ENCODE results near the gene TRIML1. TPM values are rescaled to one million over a fixed set of nuclear protein-coding genes. Genes with fewer than 3 reads are reported as not detected.

The TRIML1 gene
- total and polyA plus RNA-seq, 2 donors (not counting 1 experiment from before 2014, with no cell fraction given) = not detected

DNA sequence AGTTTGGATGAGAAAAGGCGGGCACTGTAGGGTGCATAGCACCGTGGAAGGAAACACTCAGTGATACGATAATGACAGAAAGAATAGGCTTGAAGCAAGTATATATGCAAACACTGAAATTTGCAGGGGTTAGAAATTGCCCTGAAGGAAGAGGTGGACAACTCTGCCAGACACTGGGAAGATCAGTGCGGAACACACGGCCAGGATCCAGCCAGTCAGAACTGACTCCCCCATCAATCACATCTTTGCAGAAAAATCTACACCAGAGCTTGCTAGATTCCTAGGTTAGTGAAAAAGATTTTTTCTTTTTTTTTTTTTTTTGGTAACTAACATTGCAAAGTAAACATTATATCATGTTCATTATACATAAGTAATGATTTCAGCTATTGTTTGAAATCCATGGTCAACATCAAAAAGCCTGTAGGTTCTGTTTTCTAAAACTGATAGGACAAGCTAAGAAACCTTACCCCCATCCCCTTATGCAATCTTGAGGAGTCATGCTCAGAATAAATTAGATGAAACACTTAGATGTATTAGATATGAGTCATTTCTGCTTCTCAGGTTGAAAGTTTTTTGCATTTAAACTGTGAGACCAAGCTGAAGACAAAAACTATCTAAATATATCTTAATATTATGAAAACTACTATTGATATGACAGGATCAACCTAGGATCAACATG, 38.9 kb downstream of the TRIML1 start:
- H3K27me3 Mint-ChIP-seq = no peaks in the 10 kb centered on the region
- ATAC-seq (ENCODE audit: low read depth) = no peak
- H3K27ac Mint-ChIP-seq = no peak overlapping the region
- no peak overlapping the region for H3K4me3 ChIP-seq (ENCODE audit: control extremely low read depth in 1 of 5, extremely low read depth in 1 of 5, insufficient read depth in 1 of 5, low read depth in 2 of 5, low read length in 4 of 5)
- no peak overlapping the region for H3K27ac ChIP-seq (ENCODE audit: low read length in 2 of 2)
- no peaks in the 10 kb centered on the region for H3K4me1 ChIP-seq (ENCODE audit: control insufficient read depth in 2 of 2, insufficient read depth in 2 of 2, low read length in 2 of 2)
- TF ChIP-seq CTCF (IDR thresholded peaks at IDR 0.05) (no peak), EZH2 (IDR thresholded peaks at IDR 0.05; ENCODE audit: borderline replicate concordance, insufficient read depth, low read depth, low read length, poor library complexity, severe bottlenecking) (no peak)
- H3K9ac ChIP-seq (ENCODE audit: low read length) = no peak overlapping the region
- WGBS (ENCODE audit: insufficient coverage) = 100% methylated on average over 1 of the region's 5 CpGs
- ChIA-PET CTCF (no interaction called here), POLR2A (no interaction called here)
- H4K20me1 ChIP-seq (ENCODE audit: control insufficient read depth, insufficient read depth, low read length, poor library complexity, severe bottlenecking) = no peaks in the 10 kb centered on the region
- no peaks in the 10 kb centered on the region for H3K79me2 ChIP-seq (ENCODE audit: control insufficient read depth, insufficient read depth, low read length)
- peaks cover 0 to 19% (median 2%) of the 10 kb centered on the region in 3 donors for H3K9me3 ChIP-seq (ENCODE audit: control extremely low read depth in 1 of 3, control insufficient read depth in 2 of 3, insufficient read depth in 1 of 3, low read length in 2 of 3)
- no peak for DNase-seq
- no peaks in the 10 kb centered on the region for H3K27me3 ChIP-seq (replicated peaks in 1 of 4; ENCODE audit: control extremely low read depth in 1 of 4, control insufficient read depth in 3 of 4, insufficient read depth in 4 of 4, low read length in 3 of 4)
- H3K36me3 ChIP-seq (replicated peaks in 1 of 2; ENCODE audit: control extremely low read depth in 1 of 2, control insufficient read depth in 1 of 2, extremely low read depth in 1 of 2, insufficient read depth in 2 of 2, low read length in 1 of 2) = no peaks in the 10 kb centered on the region
- H2AFZ ChIP-seq (ENCODE audit: insufficient read depth, low read depth, low read length, poor library complexity, severe bottlenecking) = no peak overlapping the region
- no peaks in the 10 kb centered on the region for H3K4me1 Mint-ChIP-seq
- H3K4me3 Mint-ChIP-seq = no peak overlapping the region
- H3K9me3 Mint-ChIP-seq (ENCODE audit: insufficient read depth) = peaks cover 15% of the 10 kb centered on the region
- intact Hi-C loops (cut with micrococcal nuclease) = no loop called here
- no peak overlapping the region for H3K4me2 ChIP-seq (replicated peaks; ENCODE audit: low read depth, low read length, poor library complexity, severe bottlenecking)

DNA sequence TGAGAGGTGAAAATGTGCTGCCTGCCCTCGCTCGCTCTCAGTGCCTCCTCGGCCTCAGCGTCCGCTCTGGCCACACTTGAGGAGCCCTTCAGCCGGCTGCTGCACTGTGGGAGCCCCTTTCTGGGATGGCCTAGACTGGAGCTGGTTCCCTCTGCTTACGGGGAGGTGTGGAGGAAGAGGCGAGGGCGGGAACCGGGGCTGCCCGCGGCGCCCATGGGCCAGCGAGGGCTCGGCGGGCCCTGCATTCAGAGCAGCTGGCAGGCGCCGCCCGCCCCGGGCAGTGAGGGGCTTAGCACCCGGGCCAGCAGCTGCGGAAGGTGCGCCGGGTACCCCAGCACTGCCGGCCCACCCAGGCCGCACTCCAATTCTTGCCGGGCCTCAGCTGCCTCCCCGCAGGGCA, 39.6 kb downstream of the TRIML1 start:
- no peak overlapping the region for H3K4me3 Mint-ChIP-seq
- no peaks in the 10 kb centered on the region for H4K20me1 ChIP-seq (ENCODE audit: control insufficient read depth, insufficient read depth, low read length, poor library complexity, severe bottlenecking)
- TF ChIP-seq CTCF (IDR thresholded peaks at IDR 0.05) (no peak), EZH2 (IDR thresholded peaks at IDR 0.05; ENCODE audit: borderline replicate concordance, insufficient read depth, low read depth, low read length, poor library complexity, severe bottlenecking) (no peak)
- intact Hi-C loops (cut with micrococcal nuclease) = no loop called here
- no peak overlapping the region for H2AFZ ChIP-seq (ENCODE audit: insufficient read depth, low read depth, low read length, poor library complexity, severe bottlenecking)
- ChIA-PET POLR2A (no interaction called here), CTCF (no interaction called here)
- peaks cover 15% of the 10 kb centered on the region for H3K9me3 Mint-ChIP-seq (ENCODE audit: insufficient read depth)
- H3K4me2 ChIP-seq (replicated peaks; ENCODE audit: low read depth, low read length, poor library complexity, severe bottlenecking) = no peak overlapping the region
- no peaks in the 10 kb centered on the region for H3K4me1 ChIP-seq (ENCODE audit: control insufficient read depth in 2 of 2, insufficient read depth in 2 of 2, low read length in 2 of 2)
- no peak overlapping the region for H3K27ac ChIP-seq (ENCODE audit: low read length in 2 of 2)
- H3K9me3 ChIP-seq (ENCODE audit: control extremely low read depth in 1 of 3, control insufficient read depth in 2 of 3, insufficient read depth in 1 of 3, low read length in 2 of 3) = peaks cover 0 to 23% (median 2%) of the 10 kb centered on the region in 3 donors
- H3K27ac Mint-ChIP-seq = no peak overlapping the region
- WGBS (ENCODE audit: insufficient coverage) = 91% methylated on average over 26 of the region's 28 CpGs
- no peaks in the 10 kb centered on the region for H3K36me3 ChIP-seq (replicated peaks in 1 of 2; ENCODE audit: control extremely low read depth in 1 of 2, control insufficient read depth in 1 of 2, extremely low read depth in 1 of 2, insufficient read depth in 2 of 2, low read length in 1 of 2)
- H3K4me3 ChIP-seq (ENCODE audit: control extremely low read depth in 1 of 5, extremely low read depth in 1 of 5, insufficient read depth in 1 of 5, low read depth in 2 of 5, low read length in 4 of 5) = no peak overlapping the region
- no peaks in the 10 kb centered on the region for H3K4me1 Mint-ChIP-seq
- H3K27me3 Mint-ChIP-seq = no peaks in the 10 kb centered on the region
- DNase-seq = no peak
- ATAC-seq (ENCODE audit: low read depth) = no peak
- H3K27me3 ChIP-seq (replicated peaks in 1 of 4; ENCODE audit: control extremely low read depth in 1 of 4, control insufficient read depth in 3 of 4, insufficient read depth in 4 of 4, low read length in 3 of 4) = no peaks in the 10 kb centered on the region
- no peaks in the 10 kb centered on the region for H3K79me2 ChIP-seq (ENCODE audit: control insufficient read depth, insufficient read depth, low read length)
- H3K9ac ChIP-seq (ENCODE audit: low read length) = no peak overlapping the region

Data from B cell (primary cell).